WTC11 (cell line): Measurements from ENCODE around the gene ARHGAP29. TPM values are rescaled to one million over a fixed set of nuclear protein-coding genes. Genes with fewer than 3 reads are reported as not detected.

Source experiments
- ATAC-seq: fragments of 200-7000 bp; cut with Tn5 transposase; 2 replicates; pipeline ENCODE4 v1.10.0; 2021; ENCODE audit warnings: mild to moderate bottlenecking, moderate library complexity
- CTCF ChIA-PET: fragments of 300-600 bp; sonication (Branson Sonifier 250); formaldehyde crosslinking; loops from one replicate; lab custom pipeline; 2021; ENCODE audit warnings: antibody characterized with exemption; lab: Charles Lee
- POLR2A ChIA-PET: fragments of 350-600 bp; sonication (Branson Sonifier 250); formaldehyde crosslinking; loops from one replicate; lab custom pipeline; 2021; ENCODE audit warnings: antibody characterized with exemption; lab: Charles Lee
- DNase-seq: peaks from one replicate; pipeline ENCODE4 v3.0.0; 2021; ENCODE audit warnings: low spot score
- H3K27ac Mint-ChIP-seq: 2 replicates; pipeline ENCODE4 v1.8.0; 2021; ENCODE audit warnings: mixed read lengths
- H3K27me3 Mint-ChIP-seq: 2 replicates; pipeline ENCODE4 v1.8.0; 2021; ENCODE audit warnings: low read depth, mild to moderate bottlenecking, moderate library complexity, mixed read lengths
- H3K36me3 Mint-ChIP-seq: 2 replicates; pipeline ENCODE4 v1.8.0; 2021; ENCODE audit warnings: mixed read lengths
- H3K4me1 Mint-ChIP-seq: 2 replicates; pipeline ENCODE4 v1.8.0; 2022; ENCODE audit warnings: mixed read lengths
- H3K4me3 Mint-ChIP-seq: 2 replicates; pipeline ENCODE4 v1.8.0; 2021; ENCODE audit warnings: mild to moderate bottlenecking, moderate library complexity, mixed read lengths
- H3K9me3 Mint-ChIP-seq: 2 replicates; pipeline ENCODE4 v1.8.0; 2021; ENCODE audit warnings: mixed read lengths
- CDX4 ChIP-seq: fragments of 250-450 bp; sonication (Bioruptor Pico); IDR thresholded peaks from 2 replicates; pipeline ENCODE4 v1.9.0; 2021; ENCODE audit warnings: moderate library complexity, mild to moderate bottlenecking, inconsistent platforms, borderline replicate concordance
- CTCF ChIP-seq: fragments of 200-600 bp; IDR thresholded peaks from 2 replicates; pipeline ENCODE4 v1.8.0; 2022; ENCODE audit warnings: antibody characterized with exemption
- E2F1 ChIP-seq: sonication (generic); formaldehyde crosslinking; IDR thresholded peaks from 2 replicates; pipeline ENCODE4 v1.8.0; 2022; ENCODE audit warnings: mild to moderate bottlenecking, missing genetic modification reagents
- EMX1 ChIP-seq: fragments of 250-450 bp; sonication (Bioruptor Pico); IDR thresholded peaks from 2 replicates; pipeline ENCODE4 v1.8.0; 2021; ENCODE audit warnings: mild to moderate bottlenecking
- ERG ChIP-seq: fragments of 250-450 bp; sonication (Bioruptor Pico); IDR thresholded peaks from 2 replicates; pipeline ENCODE4 v1.8.0; 2021; ENCODE audit warnings: mild to moderate bottlenecking
- MAX ChIP-seq: sonication (generic); formaldehyde crosslinking; IDR thresholded peaks from 2 replicates; pipeline ENCODE4 v1.8.0; 2022; ENCODE audit warnings: mild to moderate bottlenecking, missing genetic modification reagents
- NFE2L1 ChIP-seq: sonication (generic); formaldehyde crosslinking; IDR thresholded peaks from 2 replicates; pipeline ENCODE4 v1.8.1; 2023; ENCODE audit warnings: missing genetic modification reagents
- NR3C1 ChIP-seq: sonication (generic); formaldehyde crosslinking; conservative IDR thresholded peaks from 2 replicates; pipeline ENCODE4 v1.8.1; 2023; ENCODE audit warnings: low read depth, mild to moderate bottlenecking, missing genetic modification reagents
- PRDM15 ChIP-seq: sonication (generic); formaldehyde crosslinking; IDR thresholded peaks from 2 replicates; pipeline ENCODE4 v1.8.0; 2022; ENCODE audit warnings: missing genetic modification reagents
- PRRX2 ChIP-seq: fragments of 250-450 bp; sonication (Bioruptor Pico); IDR thresholded peaks from 2 replicates; pipeline ENCODE4 v1.8.0; 2021; ENCODE audit warnings: mild to moderate bottlenecking
- RORB ChIP-seq: fragments of 250-450 bp; sonication (Bioruptor Pico); IDR thresholded peaks from 2 replicates; pipeline ENCODE4 v1.9.0; 2021; ENCODE audit warnings: mild to moderate bottlenecking
- SMAD3 ChIP-seq: sonication (generic); formaldehyde crosslinking; IDR thresholded peaks from 2 replicates; pipeline ENCODE4 v1.8.0; 2022; ENCODE audit warnings: missing genetic modification reagents, mild to moderate bottlenecking, borderline replicate concordance
- ZBTB43 ChIP-seq: sonication (generic); formaldehyde crosslinking; IDR thresholded peaks from 2 replicates; pipeline ENCODE4 v1.8.1; 2023; ENCODE audit warnings: mild to moderate bottlenecking, missing genetic modification reagents
- ZMAT4 ChIP-seq: fragments of 250-450 bp; sonication (Bioruptor Pico); IDR thresholded peaks from 2 replicates; pipeline ENCODE4 v1.9.0; 2021; ENCODE audit warnings: mild to moderate bottlenecking
- ZNF121 ChIP-seq: sonication (generic); formaldehyde crosslinking; IDR thresholded peaks from 2 replicates; pipeline ENCODE4 v1.8.0; 2023; ENCODE audit warnings: missing genetic modification reagents
- total RNA-seq: library from RNA; stranded (reverse); gene quantifications from 3 replicates; pipeline ENCODE4 v1.2.3, GENCODE V29; 2021

The ARHGAP29 gene
- total RNA-seq, 1 experiment from 2014 or later, result 6.6 TPM

- TF ChIP-seq PRDM15 (CRISPR knock-in tag), result no peak
- no peak for TF ChIP-seq ERG (CRISPR knock-in tag)
- no peak for TF ChIP-seq NFE2L1 (CRISPR knock-in tag)
- no peak for TF ChIP-seq MAX (CRISPR knock-in tag)
- no peak for TF ChIP-seq ZBTB43 (CRISPR knock-in tag)
- TF ChIP-seq, all 79 proteins: peak for 0
These were observed 38.0 kb downstream of the ARHGAP29 start (continued) for GRCh38 chr1:94199398-94199797.

GRCh38 chr1:94194079-94194865 is 43.1 kb downstream of the ARHGAP29 start:
- ATAC-seq, result no peak
- no peak overlapping the region; the same call in 1 of the 2 replicates for H3K27ac Mint-ChIP-seq
- H3K36me3 Mint-ChIP-seq, result no peaks in the 10 kb centered on the region
- TF ChIP-seq E2F1 (CRISPR knock-in tag) (no peak), RORB (CRISPR knock-in tag) (no peak), EMX1 (CRISPR knock-in tag) (no peak), CTCF (no peak), ZNF121 (CRISPR knock-in tag) (no peak), CDX4 (CRISPR knock-in tag) (no peak), NFE2L1 (CRISPR knock-in tag) (no peak), PRRX2 (no peak), ZMAT4 (no peak), NR3C1 (no peak), ERG (CRISPR knock-in tag) (no peak), SMAD3 (CRISPR knock-in tag) (no peak)
- POLR2A ChIA-PET, result no interaction called here
- H3K4me1 Mint-ChIP-seq, result peaks cover 7% of the 10 kb centered on the region
- CTCF ChIA-PET, result no interaction called here
- no peaks in the 10 kb centered on the region for H3K27me3 Mint-ChIP-seq
- H3K4me3 Mint-ChIP-seq, result no peak overlapping the region
- H3K9me3 Mint-ChIP-seq, result no peaks in the 10 kb centered on the region
- DNase-seq, result no peak
